DND-41 (cell line): Measurements from ENCODE around the gene BRD9.

Experiments
- ATAC-seq: fragments of 200-7000 bp; cut with Tn5 transposase; 3 replicates; pipeline ENCODE4 v1.9.1; 2021; ENCODE audit warnings: low read depth; ENCODE audit not compliant: insufficient read depth
- DNase-seq: peaks from one replicate; pipeline ENCODE4 v3.0.0-alpha.2; 2020
- H2AFZ ChIP-seq: 2 replicates; pipeline ENCODE4 v1.6.0; 2012; ENCODE audit warnings: low read depth, low read length
- H3K27ac ChIP-seq: 2 replicates; pipeline ENCODE4 v1.5.1; 2012; ENCODE audit warnings: low read length, inconsistent platforms
- H3K27me3 ChIP-seq: fragments of 200-600 bp; sonication (generic); 2 replicates; pipeline ENCODE4 v1.6.0; 2012; ENCODE audit warnings: low read length, mild to moderate bottlenecking, inconsistent platforms; ENCODE audit not compliant: insufficient read depth, poor library complexity
- H3K36me3 ChIP-seq: 2 replicates; pipeline ENCODE4 v1.5.1; 2012; ENCODE audit warnings: low read length, inconsistent platforms; ENCODE audit not compliant: insufficient read depth
- H3K4me1 ChIP-seq: 2 replicates; pipeline ENCODE4 v1.5.1; 2012; ENCODE audit warnings: mild to moderate bottlenecking, low read length; ENCODE audit not compliant: insufficient read depth
- H3K4me2 ChIP-seq: 2 replicates; pipeline ENCODE4 v1.6.0; 2012; ENCODE audit warnings: mild to moderate bottlenecking, moderate library complexity, low read length, inconsistent platforms; ENCODE audit not compliant: insufficient read depth
- H3K4me3 ChIP-seq, 2 experiments: fragments of 200-600 bp in 1 of 2; shearing (Covaris generic) in 1 of 2; 2 replicates each; pipeline ENCODE4 v1.5.1; 2012 to 2016; ENCODE audit warnings: inconsistent platforms in 2 of 2, low read length in 2 of 2, mild to moderate bottlenecking in 2 of 2, low read depth in 1 of 2, moderate library complexity in 1 of 2
- H3K79me2 ChIP-seq: 2 replicates; pipeline ENCODE4 v1.6.0; 2012; ENCODE audit warnings: low read length, inconsistent platforms; ENCODE audit not compliant: insufficient read depth
- H3K9ac ChIP-seq: 2 replicates; pipeline ENCODE4 v1.6.0; 2012; ENCODE audit warnings: low read depth, mild to moderate bottlenecking, inconsistent platforms, low read length, moderate library complexity
- H3K9me3 ChIP-seq: 2 replicates; pipeline ENCODE4 v1.5.1; 2012; ENCODE audit warnings: low read length, moderate library complexity, mild to moderate bottlenecking, inconsistent platforms; ENCODE audit not compliant: insufficient read depth, severe bottlenecking
- H4K20me1 ChIP-seq: 2 replicates; pipeline ENCODE4 v1.6.0; 2012; ENCODE audit warnings: low read length; ENCODE audit not compliant: insufficient read depth
- CTCF ChIP-seq: IDR thresholded peaks from 2 replicates; pipeline ENCODE4 v1.5.1; 2012; ENCODE audit warnings: borderline replicate concordance, low read length, moderate library complexity, mild to moderate bottlenecking; ENCODE audit not compliant: poor library complexity, severe bottlenecking; ENCODE audit errors: extremely low read depth
- EZH2 ChIP-seq: IDR thresholded peaks from 3 replicates; pipeline ENCODE4 v1.6.1; 2012; ENCODE audit warnings: borderline replicate concordance, low read depth, mild to moderate bottlenecking, moderate library complexity, low read length, inconsistent platforms; ENCODE audit not compliant: severe bottlenecking

Gene BRD9

GRCh38 chr5:886716-887325 lies 5.8 kb downstream of the BRD9 start:
- Histone ChIP-seq H3K4me2 (no peak overlapping the region), H3K27me3 (no peaks in the 10 kb centered on the region), H3K4me1 (peaks cover 18% of the 10 kb centered on the region), H3K27ac (no peak overlapping the region), H2AFZ (no peak overlapping the region), H3K79me2 (peaks cover 80% of the 10 kb centered on the region), H3K9ac (no peak overlapping the region), H3K36me3 (peaks cover 100% of the 10 kb centered on the region), H3K9me3 (no peaks in the 10 kb centered on the region), H4K20me1 (peaks cover 80% of the 10 kb centered on the region), H3K4me3 (no peak overlapping the region)
- ATAC-seq (no peak), DNase-seq (no peak)
- TF ChIP-seq CTCF = no peak
- TF ChIP-seq EZH2 = no peak

GRCh38 chr5:886036-886435 lies 6.6 kb downstream of the BRD9 start:
- peak; percentile 18; the same call in 1 of the 3 replicates for ATAC-seq
- Histone ChIP-seq H3K27ac (no peak overlapping the region), H4K20me1 (peaks cover 80% of the 10 kb centered on the region), H3K79me2 (peaks cover 80% of the 10 kb centered on the region), H3K4me1 (peaks cover 10% of the 10 kb centered on the region), H2AFZ (no peak overlapping the region), H3K36me3 (peaks cover 100% of the 10 kb centered on the region), H3K27me3 (no peaks in the 10 kb centered on the region), H3K4me3 (no peak overlapping the region), H3K4me2 (no peak overlapping the region), H3K9ac (no peak overlapping the region), H3K9me3 (no peaks in the 10 kb centered on the region)
- no peak for DNase-seq
- TF ChIP-seq EZH2 (no peak), CTCF (no peak)

GRCh38 chr5:885529-885928 lies 7.1 kb downstream of the BRD9 start:
- peaks cover 5% of the 10 kb centered on the region for H3K4me1 ChIP-seq
- no peak overlapping the region for H3K9ac ChIP-seq
- H3K4me2 ChIP-seq = no peak overlapping the region
- H4K20me1 ChIP-seq = peaks cover 80% of the 10 kb centered on the region
- no peak for DNase-seq
- peaks cover 77% of the 10 kb centered on the region for H3K79me2 ChIP-seq
- no peak overlapping the region for H3K4me3 ChIP-seq
- TF ChIP-seq EZH2 (no peak), CTCF (no peak)
- no peaks in the 10 kb centered on the region for H3K27me3 ChIP-seq
- no peak overlapping the region for H2AFZ ChIP-seq
- ATAC-seq = no peak
- H3K27ac ChIP-seq = no peak overlapping the region
- H3K36me3 ChIP-seq = peaks cover 100% of the 10 kb centered on the region
- H3K9me3 ChIP-seq = no peaks in the 10 kb centered on the region
